Tibial nerve (tissue), 4 donors: ENCODE data around the gene ERC2.

Experiments used
- EP300 ChIP-seq, 2 donors: sonication (generic); formaldehyde crosslinking; IDR thresholded peaks; one replicate each; pipeline ENCODE4 v1.6.1; 2017; ENCODE audit warnings: antibody characterized with exemption in 2 of 2, mild to moderate bottlenecking in 1 of 2
- POLR2A ChIP-seq, 2 donors: fragments of 450-650 bp; IDR thresholded peaks; one replicate each; pipeline ENCODE4 v1.6.1; 2017; ENCODE audit warnings: antibody characterized with exemption in 2 of 2, mild to moderate bottlenecking in 2 of 2, moderate library complexity in 2 of 2
- TF ChIP-seq, protein P1 (sequence below), 5 experiments: fragments of 200-600 bp in 3 of 5; fragments of 450-650 bp in 2 of 5; sonication (generic) in 3 of 5; IDR thresholded peaks; one replicate each; pipeline ENCODE4 v1.5.1; 2016 to 2019; ENCODE audit warnings: antibody characterized with exemption in 5 of 5, mild to moderate bottlenecking in 3 of 5, moderate library complexity in 2 of 5

DNA sequence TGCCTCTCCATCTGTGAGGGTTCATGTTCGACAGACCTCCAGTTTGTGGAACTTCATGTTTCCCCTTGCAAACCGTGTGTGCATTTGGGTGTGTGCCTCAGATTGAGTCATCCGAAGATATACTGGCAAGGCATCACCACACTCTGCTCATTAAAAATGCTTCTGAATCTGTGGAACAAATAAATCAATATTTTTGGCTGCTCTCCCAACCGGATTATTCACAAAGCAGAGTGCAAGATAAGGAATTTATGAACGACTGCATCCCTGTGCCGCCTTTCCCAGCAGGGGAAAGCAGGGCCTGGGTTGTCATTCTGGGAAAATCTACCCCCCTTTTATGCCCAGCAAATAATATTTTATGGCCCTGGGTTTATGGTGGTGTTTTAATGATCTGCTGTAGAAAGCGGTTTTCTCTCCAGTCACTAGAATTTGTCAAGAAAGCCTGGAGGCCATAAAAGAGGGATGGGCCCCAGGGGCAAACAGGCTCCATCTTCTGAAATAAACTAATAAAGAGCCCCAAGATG, 976.9 kb downstream of the ERC2 start:
- TF ChIP-seq, protein P1, sequence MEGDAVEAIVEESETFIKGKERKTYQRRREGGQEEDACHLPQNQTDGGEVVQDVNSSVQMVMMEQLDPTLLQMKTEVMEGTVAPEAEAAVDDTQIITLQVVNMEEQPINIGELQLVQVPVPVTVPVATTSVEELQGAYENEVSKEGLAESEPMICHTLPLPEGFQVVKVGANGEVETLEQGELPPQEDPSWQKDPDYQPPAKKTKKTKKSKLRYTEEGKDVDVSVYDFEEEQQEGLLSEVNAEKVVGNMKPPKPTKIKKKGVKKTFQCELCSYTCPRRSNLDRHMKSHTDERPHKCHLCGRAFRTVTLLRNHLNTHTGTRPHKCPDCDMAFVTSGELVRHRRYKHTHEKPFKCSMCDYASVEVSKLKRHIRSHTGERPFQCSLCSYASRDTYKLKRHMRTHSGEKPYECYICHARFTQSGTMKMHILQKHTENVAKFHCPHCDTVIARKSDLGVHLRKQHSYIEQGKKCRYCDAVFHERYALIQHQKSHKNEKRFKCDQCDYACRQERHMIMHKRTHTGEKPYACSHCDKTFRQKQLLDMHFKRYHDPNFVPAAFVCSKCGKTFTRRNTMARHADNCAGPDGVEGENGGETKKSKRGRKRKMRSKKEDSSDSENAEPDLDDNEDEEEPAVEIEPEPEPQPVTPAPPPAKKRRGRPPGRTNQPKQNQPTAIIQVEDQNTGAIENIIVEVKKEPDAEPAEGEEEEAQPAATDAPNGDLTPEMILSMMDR (IDR thresholded peaks at IDR 0.05), result no peak
- TF ChIP-seq EP300 (IDR thresholded peaks at IDR 0.05), result no peak
- no peak for TF ChIP-seq POLR2A (IDR thresholded peaks at IDR 0.05)
